Omental fat pad (tissue), 4 donors: ENCODE data around the gene BCL10. TPM values are rescaled to one million over a fixed set of nuclear protein-coding genes. Genes with fewer than 3 reads are reported as not detected.

Experiments used
- ATAC-seq: fragments of 150-250 bp; one replicate; pipeline ENCODE4 v1.9.1; 2016; ENCODE audit warnings: mild to moderate bottlenecking, moderate library complexity; ENCODE audit not compliant: low FRiP score
- DNase-seq: peaks from one replicate; pipeline ENCODE4 v3.0.0-alpha.2; 2019; ENCODE audit warnings: low spot score
- CTCF ChIP-seq, 3 donors: fragments of 450-650 bp; IDR thresholded peaks; one replicate each; pipeline ENCODE4 v1.5.1; 2016 to 2017; ENCODE audit warnings: antibody characterized with exemption in 3 of 3, mild to moderate bottlenecking in 3 of 3, moderate library complexity in 2 of 3
- total RNA-seq, 4 donors: library from RNA; depleted of rRNA; stranded (reverse); fragments of >200 nt; gene quantifications; one replicate each; pipeline ENCODE4 v1.1.0, GENCODE V29; 2016

The BCL10 gene
- total RNA-seq, 4 donors from 2014 or later: 13.9 to 21.6 (median 18.0) TPM

GRCh38 chr1:85225624-85226380 lies 50.6 kb downstream of the BCL10 start:
- ATAC-seq: peak; percentile 75
- DNase-seq: no peak
- TF ChIP-seq CTCF (IDR thresholded peaks at IDR 0.05): no peak

- DNase-seq: no peak
- no peak for ATAC-seq
- no peak for TF ChIP-seq CTCF (IDR thresholded peaks at IDR 0.05)
Measured at GRCh38 chr1:85224734-85225623, 51.5 kb downstream of the BCL10 start.

GRCh38 chr1:85224295-85224694 lies 52.1 kb downstream of the BCL10 start:
- ATAC-seq (no peak), DNase-seq (no peak)
- TF ChIP-seq CTCF (IDR thresholded peaks at IDR 0.05): no peak

- ATAC-seq (no peak), DNase-seq (no peak)
- no peak for TF ChIP-seq CTCF (IDR thresholded peaks at IDR 0.05)
Measured at GRCh38 chr1:85223334-85223733, 53.1 kb downstream of the BCL10 start.

- ATAC-seq (peak; percentile 75), DNase-seq (no peak)
- TF ChIP-seq CTCF (IDR thresholded peaks at IDR 0.05): no peak
Measured at GRCh38 chr1:85220756-85221201, 55.7 kb downstream of the BCL10 start.

GRCh38 chr1:85219853-85220610 lies 56.4 kb downstream of the BCL10 start:
- TF ChIP-seq CTCF (IDR thresholded peaks at IDR 0.05): no peak
- no peak for ATAC-seq
- no peak for DNase-seq
